Activated T-cell treated with anti-CD3 and anti-CD28 coated beads, Interleukin-2, amount 50 U/mL, for 4 hours (primary cell): ENCODE results near the gene PPP3CB. TPM values are rescaled to one million over a fixed set of nuclear protein-coding genes. Genes with fewer than 3 reads are reported as not detected.

Source experiments
- ATAC-seq, 2 donors: fragments of 200-7000 bp; cut with Tn5 transposase; one replicate each; pipeline ENCODE4 v1.10.0; 2021
- DNase-seq: peaks from one replicate; pipeline ENCODE4 v3.0.0-alpha.2; 2020
- H3K27me3 Mint-ChIP-seq: one replicate; pipeline ENCODE4 v1.8.0; 2021; ENCODE audit warnings: low read depth, mixed read lengths
- H3K36me3 Mint-ChIP-seq: one replicate; pipeline ENCODE4 v1.8.0; 2022; ENCODE audit warnings: mixed read lengths; ENCODE audit not compliant: insufficient read depth
- H3K4me1 Mint-ChIP-seq: one replicate; pipeline ENCODE4 v1.8.0; 2021; ENCODE audit warnings: low read depth, mixed read lengths
- H3K4me3 Mint-ChIP-seq: one replicate; pipeline ENCODE4 v1.8.0; 2021; ENCODE audit warnings: mild to moderate bottlenecking, moderate library complexity, mixed read lengths
- H3K9me3 Mint-ChIP-seq: one replicate; pipeline ENCODE4 v1.8.0; 2021; ENCODE audit warnings: mixed read lengths
- total RNA-seq, 3 donors: library from RNA; stranded (reverse); gene quantifications; one replicate each; pipeline ENCODE4 v1.2.1, GENCODE V29; 2021

The PPP3CB gene
- total RNA-seq, 3 donors from 2014 or later = 35.0 to 38.0 (median 37.6) TPM

DNA sequence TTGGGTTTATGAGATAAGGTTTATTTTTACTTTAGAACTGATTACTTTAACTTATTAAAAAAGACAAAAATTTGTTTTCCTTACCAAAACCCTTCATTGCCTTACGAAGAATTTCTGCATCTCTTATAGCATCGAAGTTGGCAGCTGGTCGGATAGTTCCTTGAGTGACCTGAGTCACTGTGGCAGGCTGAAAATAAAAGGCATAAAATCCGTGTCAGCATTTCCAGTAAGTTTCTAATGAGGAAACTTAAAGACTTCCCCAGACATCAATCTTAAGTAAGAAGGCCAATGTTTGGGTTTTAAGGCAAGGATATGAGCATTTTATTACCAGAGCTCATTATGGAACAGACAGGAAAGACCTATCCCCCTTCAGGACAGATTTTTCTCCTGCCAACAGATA, 107.6 kb downstream of the PPP3CB start:
- Mint-ChIP-seq H3K9me3 (no peaks in the 10 kb centered on the region), H3K36me3 (peaks cover 48% of the 10 kb centered on the region), H3K4me1 (no peaks in the 10 kb centered on the region), H3K27me3 (no peaks in the 10 kb centered on the region), H3K4me3 (no peak overlapping the region)
- ATAC-seq = no peak
- no peak for DNase-seq

DNA sequence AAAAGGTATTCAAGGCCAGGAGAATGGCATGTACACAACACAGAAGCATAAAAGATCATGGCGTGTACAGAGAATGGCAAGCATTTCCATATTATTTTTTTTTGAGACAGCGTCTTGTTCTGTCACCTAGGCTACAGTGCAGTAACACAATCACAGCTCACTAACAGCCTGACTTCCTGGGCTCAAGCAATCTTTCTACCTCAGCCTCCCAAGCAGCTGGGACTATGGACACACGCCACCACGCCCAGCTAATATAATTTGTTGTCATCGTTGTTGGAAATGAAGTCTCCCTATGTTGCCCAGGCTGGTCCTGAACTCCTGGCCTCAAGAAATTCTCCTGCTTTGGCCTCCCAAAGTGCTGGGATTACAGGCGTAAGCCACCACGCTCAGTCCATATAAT, 109.2 kb downstream of the PPP3CB start:
- no peak overlapping the region for H3K4me3 Mint-ChIP-seq
- H3K27me3 Mint-ChIP-seq = no peaks in the 10 kb centered on the region
- ATAC-seq = no peak
- no peaks in the 10 kb centered on the region for H3K9me3 Mint-ChIP-seq
- DNase-seq = no peak
- H3K4me1 Mint-ChIP-seq = no peaks in the 10 kb centered on the region
- peaks cover 49% of the 10 kb centered on the region for H3K36me3 Mint-ChIP-seq

Other genes starting within 250 kb of the PPP3CB start
- gene DNAJC9, start 248.8 kb downstream of the PPP3CB start, total RNA-seq = 10 to 100 TPM; 57.7 to 60.8 (median 59.9) TPM
- gene MRPS16, start 243.4 kb downstream of the PPP3CB start, total RNA-seq = 100 to 1,000 TPM; 141 to 156 (median 150) TPM
- gene CFAP70, start 137.2 kb downstream of the PPP3CB start, total RNA-seq = under 1 TPM; 0.28 to 0.43 (median 0.37) TPM
- gene ANXA7, start 82.0 kb downstream of the PPP3CB start, total RNA-seq = 100 to 1,000 TPM; 182 to 207 (median 183) TPM
- gene MSS51, start 62.5 kb downstream of the PPP3CB start, total RNA-seq = 1 to 10 TPM in 1 of 3 donors, under 1 TPM in 2; 0.76 to 1.3 (median 0.95) TPM
- gene USP54, start 95.3 kb upstream of the PPP3CB start, total RNA-seq = 10 to 100 TPM in 2 of 3 donors, 1 to 10 TPM in 1; 8.8 to 11.9 (median 10.5) TPM
- not detected for gene MYOZ1, start 145.4 kb upstream of the PPP3CB start, total RNA-seq
- under 1 TPM in 1 of 3 donors, not detected in 2; 0.18 TPM for gene SYNPO2L, start 160.0 kb upstream of the PPP3CB start, total RNA-seq
- 1 to 10 TPM; 4.2 to 8.2 (median 5.6) TPM for gene AGAP5, start 202.1 kb upstream of the PPP3CB start, total RNA-seq
- 100 to 1,000 TPM; 101 to 109 (median 107) TPM for gene SEC24C, start 248.3 kb upstream of the PPP3CB start, total RNA-seq